H1 (cell line): Measurements from ENCODE around the gene RELL1.

Experiments
- BRCA1 ChIP-seq: IDR thresholded peaks from 2 replicates; pipeline ENCODE4 v1.6.1; 2012; ENCODE audit warnings: low read depth, low read length, improper control_type of control experiment
- CHD2 ChIP-seq: IDR thresholded peaks from 2 replicates; pipeline ENCODE4 v1.6.1; 2012; ENCODE audit warnings: low read length, improper control_type of control experiment
- CTCF ChIP-seq, 3 experiments: IDR thresholded peaks; 1 replicate in 2 of 3; 2 replicates in 1 of 3; pipeline versions ENCODE4 v1.5.1 to v1.6.1; 2011; ENCODE audit warnings: low read length in 3 of 3, mild to moderate bottlenecking in 3 of 3, inconsistent platforms in 2 of 3, low read depth in 1 of 3, moderate library complexity in 1 of 3; ENCODE audit not compliant: insufficient read depth in 1 of 3; ENCODE audit errors: control extremely low read depth in 1 of 3
- E2F6 ChIP-seq: IDR thresholded peaks from 2 replicates; pipeline ENCODE4 v1.6.1; 2012; ENCODE audit warnings: inconsistent platforms
- MAX ChIP-seq: IDR thresholded peaks from 2 replicates; pipeline ENCODE4 v1.6.1; 2012; ENCODE audit warnings: inconsistent platforms
- POLR2A ChIP-seq, 2 experiments: IDR thresholded peaks; 1 replicate in 1 of 2; 2 replicates in 1 of 2; pipeline ENCODE4 v1.6.1; 2011; ENCODE audit warnings: low read depth in 2 of 2, low read length in 2 of 2, mild to moderate bottlenecking in 2 of 2; ENCODE audit errors: control extremely low read depth in 1 of 2
- TAF7 ChIP-seq: optimal IDR thresholded peaks from 2 replicates; pipeline ENCODE3; 2011; ENCODE audit warnings: low read depth, mild to moderate bottlenecking, inconsistent platforms, low read length, moderate library complexity, borderline replicate concordance

- no peak for TF ChIP-seq POLR2A (IDR thresholded peaks at IDR 0.05; ENCODE audit: control extremely low read depth in 1 of 2, low read depth in 2 of 2, low read length in 2 of 2)
- no peak for TF ChIP-seq CHD2
- 0 out of 2 replicates have a peak, but pooled peaks have one; percentile 11 for TF ChIP-seq MAX
- no peak for TF ChIP-seq BRCA1
- TF ChIP-seq E2F6 = no peak
- no peak for TF ChIP-seq TAF7
- no peak for TF ChIP-seq CTCF (IDR thresholded peaks at IDR 0.05; ENCODE audit: control extremely low read depth in 1 of 3, insufficient read depth in 1 of 3, low read depth in 1 of 3, low read length in 3 of 3)
Observed at GRCh38 chr4:37651781-37652377, 34.3 kb downstream of the RELL1 start.
